Measurements from ENCODE around the gene MAPK10. TPM values are rescaled to one million over a fixed set of nuclear protein-coding genes. Genes with fewer than 3 reads are reported as not detected.

The MAPK10 gene
- total RNA-seq, 1 experiment from 2014 or later: 3.6 TPM

GRCh38 chr4:86362510-86362909 lies 2.7 kb upstream of the MAPK10 start:
- H3K4me3 Mint-ChIP-seq (ENCODE audit: low read depth, unreplicated experiment): no peak overlapping the region
- no peak for TF ChIP-seq CTCF (IDR thresholded peaks at IDR 0.05; ENCODE audit: unreplicated experiment)
- H3K27me3 Mint-ChIP-seq (ENCODE audit: unreplicated experiment): no peaks in the 10 kb centered on the region
- no peaks in the 10 kb centered on the region for H3K9me3 Mint-ChIP-seq (ENCODE audit: low read depth, unreplicated experiment)
- H3K4me1 Mint-ChIP-seq (ENCODE audit: low read depth, unreplicated experiment): no peaks in the 10 kb centered on the region
- no peaks in the 10 kb centered on the region for H3K36me3 Mint-ChIP-seq (ENCODE audit: insufficient read depth, unreplicated experiment)
- DNase-seq: no peak
- H3K27ac Mint-ChIP-seq (ENCODE audit: unreplicated experiment): no peak overlapping the region
- BruUV-seq (replicated peaks): no TSS peak
- CTCF ChIA-PET: no interaction called here
- intact Hi-C loops (cut with micrococcal nuclease; ENCODE audit: unreplicated experiment): no loop called here

GRCh38 chr4:86358257-86358656 lies 1.6 kb downstream of the MAPK10 start:
- Mint-ChIP-seq H3K9me3 (ENCODE audit: low read depth, unreplicated experiment) (no peaks in the 10 kb centered on the region), H3K36me3 (ENCODE audit: insufficient read depth, unreplicated experiment) (no peaks in the 10 kb centered on the region), H3K4me3 (ENCODE audit: low read depth, unreplicated experiment) (no peak overlapping the region), H3K4me1 (ENCODE audit: low read depth, unreplicated experiment) (no peaks in the 10 kb centered on the region), H3K27me3 (ENCODE audit: unreplicated experiment) (no peaks in the 10 kb centered on the region), H3K27ac (ENCODE audit: unreplicated experiment) (no peak overlapping the region)
- CTCF ChIA-PET: no interaction called here
- no peak for TF ChIP-seq CTCF (IDR thresholded peaks at IDR 0.05; ENCODE audit: unreplicated experiment)
- intact Hi-C loops (cut with micrococcal nuclease; ENCODE audit: unreplicated experiment): no loop called here
- no peak for DNase-seq
- BruUV-seq (replicated peaks): no TSS peak

- H3K9me3 Mint-ChIP-seq (ENCODE audit: low read depth, unreplicated experiment): no peaks in the 10 kb centered on the region
- no peak for DNase-seq
- H3K27me3 Mint-ChIP-seq (ENCODE audit: unreplicated experiment): no peaks in the 10 kb centered on the region
- intact Hi-C loops (cut with micrococcal nuclease; ENCODE audit: unreplicated experiment): no loop called here
- no peak for TF ChIP-seq CTCF (IDR thresholded peaks at IDR 0.05; ENCODE audit: unreplicated experiment)
- BruUV-seq (replicated peaks): no TSS peak
- no peaks in the 10 kb centered on the region for H3K36me3 Mint-ChIP-seq (ENCODE audit: insufficient read depth, unreplicated experiment)
- no peaks in the 10 kb centered on the region for H3K4me1 Mint-ChIP-seq (ENCODE audit: low read depth, unreplicated experiment)
- no peak overlapping the region for H3K4me3 Mint-ChIP-seq (ENCODE audit: low read depth, unreplicated experiment)
- CTCF ChIA-PET: no interaction called here
- H3K27ac Mint-ChIP-seq (ENCODE audit: unreplicated experiment): no peak overlapping the region
Observed at GRCh38 chr4:86357608-86358007, 2.2 kb downstream of the MAPK10 start.

GRCh38 chr4:86356425-86357210 lies 3.2 kb downstream of the MAPK10 start:
- Mint-ChIP-seq H3K27me3 (ENCODE audit: unreplicated experiment) (no peaks in the 10 kb centered on the region), H3K9me3 (ENCODE audit: low read depth, unreplicated experiment) (no peaks in the 10 kb centered on the region), H3K4me3 (ENCODE audit: low read depth, unreplicated experiment) (no peak overlapping the region), H3K4me1 (ENCODE audit: low read depth, unreplicated experiment) (no peaks in the 10 kb centered on the region), H3K27ac (ENCODE audit: unreplicated experiment) (no peak overlapping the region), H3K36me3 (ENCODE audit: insufficient read depth, unreplicated experiment) (no peaks in the 10 kb centered on the region)
- TF ChIP-seq CTCF (IDR thresholded peaks at IDR 0.05; ENCODE audit: unreplicated experiment): no peak
- intact Hi-C loops (cut with micrococcal nuclease; ENCODE audit: unreplicated experiment): no loop called here
- CTCF ChIA-PET: no interaction called here
- no TSS peak for BruUV-seq (replicated peaks)
- DNase-seq: no peak

Data from Calu3 (cell line).